H1 (cell line): ENCODE measurements around the gene FH. TPM values are rescaled to one million over a fixed set of nuclear protein-coding genes. Genes with fewer than 3 reads are reported as not detected.

Source experiments
- CTCF ChIA-PET: fragments of 300-600 bp; sonication (Branson Sonifier 250); formaldehyde crosslinking; loops from one replicate; lab custom pipeline; 2021; ENCODE audit not compliant: partially characterized antibody; lab: Charles Lee
- POLR2A ChIA-PET: fragments of 300-600 bp; sonication (Branson Sonifier 250); formaldehyde crosslinking; loops from one replicate; lab custom pipeline; 2021; ENCODE audit warnings: inconsistent platforms; ENCODE audit not compliant: partially characterized antibody; lab: Charles Lee
- DNase-seq, 2 experiments: peaks; one replicate each; pipeline versions ENCODE4 v3.0.0 to v3.0.0-alpha.2; 2010 to 2022; ENCODE audit warnings: low spot score in 2 of 2, low read depth in 1 of 2, mixed read lengths in 1 of 2
- FAIRE-seq: peaks from 2 replicates; lab custom pipeline; 2011; peaks lifted over from hg19 to GRCh38; lab: Jason Lieb, UNC
- H2AFZ ChIP-seq: 2 replicates; pipeline ENCODE4 v1.8.1; 2012; ENCODE audit warnings: low read length, inconsistent platforms
- H2AK5ac ChIP-seq: 2 replicates; pipeline ENCODE4 v1.6.1; 2013; ENCODE audit warnings: low read depth, low read length
- H2BK120ac ChIP-seq: replicated peaks from 2 replicates; pipeline ENCODE3; 2013; ENCODE audit warnings: low read depth, low read length, inconsistent platforms
- H2BK12ac ChIP-seq: 2 replicates; pipeline ENCODE4 v1.6.1; 2013; ENCODE audit warnings: low read depth, low read length
- H2BK15ac ChIP-seq: 2 replicates; pipeline ENCODE4 v1.6.1; 2013; ENCODE audit warnings: low read length
- H2BK20ac ChIP-seq: 2 replicates; pipeline ENCODE4 v1.6.1; 2013; ENCODE audit warnings: low read length
- H2BK5ac ChIP-seq: 2 replicates; pipeline ENCODE4 v1.6.1; 2013; ENCODE audit warnings: low read depth, low read length
- H3K14ac ChIP-seq: 2 replicates; pipeline ENCODE4 v1.6.1; 2013; ENCODE audit warnings: inconsistent platforms; ENCODE audit not compliant: insufficient read length
- H3K18ac ChIP-seq: 2 replicates; pipeline ENCODE4 v1.6.1; 2013; ENCODE audit warnings: low read length; ENCODE audit errors: extremely low read depth
- H3K23ac ChIP-seq: 2 replicates; pipeline ENCODE4 v1.6.1; 2013; ENCODE audit warnings: inconsistent platforms; ENCODE audit not compliant: insufficient read length
- H3K23me2 ChIP-seq: 2 replicates; pipeline ENCODE4 v1.6.1; 2013; ENCODE audit warnings: low read depth, low read length
- H3K27ac ChIP-seq: 2 replicates; pipeline ENCODE4 v1.6.1; 2011; ENCODE audit warnings: low read depth, low read length, inconsistent platforms
- H3K27me3 ChIP-seq, 4 experiments: replicated peaks in 1 of 4; 1 replicate in 1 of 4; 2 replicates in 3 of 4; pipeline versions ENCODE4 v1.6.1 to v1.8.1; 2011 to 2013; ENCODE audit warnings: low read length in 3 of 4, mild to moderate bottlenecking in 3 of 4, inconsistent platforms in 2 of 4, mixed read lengths in 2 of 4, moderate library complexity in 1 of 4; ENCODE audit not compliant: control insufficient read depth in 3 of 4, insufficient read depth in 3 of 4; ENCODE audit errors: extremely low read depth in 1 of 4
- H3K36me3 ChIP-seq, 4 experiments: 2 replicates each; pipeline versions ENCODE4 v1.6.1 to v1.8.1; 2011 to 2013; ENCODE audit warnings: mild to moderate bottlenecking in 4 of 4, low read length in 3 of 4, moderate library complexity in 2 of 4, control low read depth in 1 of 4, inconsistent platforms in 1 of 4; ENCODE audit not compliant: insufficient read depth in 4 of 4, control insufficient read depth in 2 of 4
- H3K4ac ChIP-seq: replicated peaks from 2 replicates; pipeline ENCODE3; 2013; ENCODE audit warnings: low read length, low read depth, mixed read lengths, inconsistent platforms; ENCODE audit not compliant: insufficient read length
- H3K4me1 ChIP-seq, 4 experiments: replicated peaks in 1 of 4; 1 replicate in 1 of 4; 2 replicates in 3 of 4; pipeline versions ENCODE4 v1.6.1 to v1.8.1; 2011 to 2013; ENCODE audit warnings: low read length in 3 of 4, inconsistent platforms in 2 of 4, mixed read lengths in 1 of 4; ENCODE audit not compliant: insufficient read depth in 4 of 4, control insufficient read depth in 3 of 4
- H3K4me2 ChIP-seq, 2 experiments: 2 replicates each; pipeline versions ENCODE4 v1.6.1 to v1.8.1; 2011 to 2013; ENCODE audit warnings: low read depth in 2 of 2, low read length in 2 of 2, control low read depth in 1 of 2, inconsistent platforms in 1 of 2, mild to moderate bottlenecking in 1 of 2; ENCODE audit not compliant: insufficient read depth in 1 of 2
- H3K4me3 ChIP-seq, 4 experiments: fragments of 200-600, 300-600 bp in 1 of 4; sonication (generic), shearing (Covaris generic), sonication (Bioruptor Twin) in 1 of 4; 2 replicates each; pipeline versions ENCODE4 v1.5.1 to v1.8.1; 2011 to 2016; ENCODE audit warnings: low read length in 4 of 4, low read depth in 3 of 4, control low read depth in 2 of 4, inconsistent platforms in 2 of 4, mild to moderate bottlenecking in 2 of 4, mixed read lengths in 1 of 4, moderate library complexity in 1 of 4; ENCODE audit not compliant: insufficient read depth in 2 of 4; ENCODE audit errors: extremely low read depth in 1 of 4
- H3K56ac ChIP-seq: replicated peaks from 2 replicates; pipeline ENCODE3; 2013; ENCODE audit warnings: low read depth, mild to moderate bottlenecking, mixed read lengths, low read length, inconsistent platforms; ENCODE audit not compliant: insufficient read length
- H3K79me1 ChIP-seq: 2 replicates; pipeline ENCODE4 v1.6.1; 2013; ENCODE audit warnings: low read depth, low read length, control low read depth
- H3K79me2 ChIP-seq, 2 experiments: 2 replicates each; pipeline versions ENCODE4 v1.6.1 to v1.8.1; 2012 to 2013; ENCODE audit warnings: low read length in 2 of 2, mild to moderate bottlenecking in 2 of 2, inconsistent platforms in 1 of 2; ENCODE audit not compliant: insufficient read depth in 2 of 2, control insufficient read depth in 1 of 2
- H3K9ac ChIP-seq, 4 experiments: replicated peaks in 1 of 4; 1 replicate in 1 of 4; 2 replicates in 3 of 4; pipeline versions ENCODE4 v1.6.1 to v1.8.1; 2011 to 2013; ENCODE audit warnings: low read depth in 3 of 4, low read length in 3 of 4, control low read depth in 2 of 4, mild to moderate bottlenecking in 2 of 4, moderate library complexity in 2 of 4, inconsistent platforms in 1 of 4; ENCODE audit errors: extremely low read depth in 1 of 4
- H3K9me3 ChIP-seq, 2 experiments: 2 replicates each; pipeline versions ENCODE4 v1.6.1 to v1.8.1; 2012 to 2013; ENCODE audit warnings: mild to moderate bottlenecking in 2 of 2, moderate library complexity in 2 of 2, control low read depth in 1 of 2, inconsistent platforms in 1 of 2, low read depth in 1 of 2, low read length in 1 of 2, mixed read lengths in 1 of 2; ENCODE audit not compliant: insufficient read depth in 2 of 2
- H4K20me1 ChIP-seq, 2 experiments: replicated peaks in 1 of 2; 2 replicates each; pipeline versions ENCODE3 to v1.8.1; 2011 to 2013; ENCODE audit warnings: inconsistent platforms in 2 of 2, low read length in 2 of 2, mild to moderate bottlenecking in 1 of 2; ENCODE audit not compliant: insufficient read depth in 2 of 2, control insufficient read depth in 1 of 2
- H4K5ac ChIP-seq: 2 replicates; pipeline ENCODE4 v1.6.1; 2013; ENCODE audit warnings: low read length, low read depth, mixed read lengths, inconsistent platforms; ENCODE audit not compliant: insufficient read length
- H4K8ac ChIP-seq: 2 replicates; pipeline ENCODE4 v1.8.0; 2013; ENCODE audit warnings: mild to moderate bottlenecking, moderate library complexity, low read length, inconsistent platforms; ENCODE audit not compliant: insufficient read depth; ENCODE audit errors: extremely low read depth
- H4K91ac ChIP-seq: replicated peaks from 2 replicates; pipeline ENCODE3; 2013; ENCODE audit warnings: low read length, mixed read lengths, inconsistent platforms; ENCODE audit not compliant: insufficient read length
- SAP30 ChIP-seq: fragments of 300-600 bp; sonication (generic); IDR thresholded peaks from 2 replicates; pipeline ENCODE4 v1.7.1; 2012; ENCODE audit warnings: low read length, moderate library complexity, mild to moderate bottlenecking, inconsistent platforms; ENCODE audit not compliant: insufficient read depth, insufficient replicate concordance
- TBP ChIP-seq: IDR thresholded peaks from 2 replicates; pipeline ENCODE4 v1.6.1; 2011; ENCODE audit warnings: low read depth, low read length, improper control_type of control experiment
- WGBS, 2 experiments: shearing (Covaris generic) in 1 of 2; methylation state at CpG; one replicate each; pipeline versions ENCODE4 v1.1.6 to v1.1.7; 2013 to 2015; ENCODE audit warnings: low lambda C conversion rate in 2 of 2, mixed read lengths in 2 of 2, inconsistent platforms in 1 of 2, low coverage in 1 of 2, missing lambda C conversion rate in 1 of 2; ENCODE audit not compliant: insufficient replicate concordance in 2 of 2, insufficient coverage in 1 of 2, insufficient read length in 1 of 2; ENCODE audit errors: extremely low coverage in 1 of 2, missing lambda C conversion rate in 1 of 2; 5-methylcytosine and 5-hydroxymethylcytosine counted together
- polyA plus RNA-seq, 7 experiments: library from polyadenylated mRNA; depleted of rRNA in 3 of 7; stranded (reverse) in 5 of 7; unstranded in 2 of 7; fragments of >200 nt in 5 of 7; fragments of 200-250 nt in 2 of 7; gene quantifications; 1 replicate in 5 of 7; 2 replicates in 1 of 7; 4 replicates in 1 of 7; pipeline versions ENCODE4 v1.2.1 to v1.2.3, GENCODE V29; 2011 to 2013; ENCODE audit warnings: missing spikeins in 2 of 7, mixed read lengths in 2 of 7
- total RNA-seq: library from RNA; stranded (reverse); fragmentation: NEBNext Ultra II Directional; extraction: Animal tissue kit (Norgen Biotek cat#: 25700); gene quantifications from 2 replicates; pipeline ENCODE4 v1.2.1, GENCODE V29; 2021

FH gene
- total and polyA plus RNA-seq, 2 of the 8 experiments (the other 6 are each of a cell fraction or from before 2014, with no cell fraction given), result 45.0 to 81.9 TPM

DNA sequence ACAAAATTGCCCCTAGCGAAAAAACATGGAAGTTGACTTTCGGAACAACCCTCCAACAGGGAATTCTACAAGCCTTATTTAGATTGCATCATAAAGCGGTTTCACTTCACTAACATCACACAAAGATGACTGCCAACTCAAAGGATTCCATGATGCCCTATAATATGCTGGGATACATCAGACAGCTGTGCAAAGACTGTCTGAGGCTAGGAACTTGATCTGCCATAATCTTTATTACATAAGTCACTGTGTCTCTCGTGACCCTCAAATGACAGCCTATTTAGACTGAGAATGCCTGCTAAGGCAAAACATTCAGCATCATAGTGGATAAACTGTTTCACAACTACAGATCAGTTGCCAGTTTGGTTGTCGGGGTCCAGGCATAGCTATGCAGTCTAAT, 23.8 kb downstream of the FH start:
- Histone ChIP-seq H3K79me2 (no peaks in the 10 kb centered on the region), H3K18ac (no peak overlapping the region), H2AK5ac (no peak overlapping the region), H3K36me3 (peaks cover 0 to 25% (median 12%) of the 10 kb centered on the region in 4 experiments; a peak in 6 of 8 replicates), H3K9me3 (no peaks in the 10 kb centered on the region), H3K23ac (no peak overlapping the region), H3K14ac (no peak overlapping the region), H4K5ac (no peak overlapping the region), H3K23me2 (no peaks in the 10 kb centered on the region), H3K4ac (no peak overlapping the region), H3K56ac (no peak overlapping the region), H3K4me1 (no peaks in the 10 kb centered on the region), H2BK120ac (no peak overlapping the region), H4K91ac (no peak overlapping the region), H2BK15ac (no peak overlapping the region), H2BK12ac (no peak overlapping the region), H3K27ac (no peak overlapping the region), H4K20me1 (no peaks in the 10 kb centered on the region), H3K4me3 (no peak overlapping the region), H2BK5ac (no peak overlapping the region), H3K9ac (no peak overlapping the region), H3K4me2 (no peak overlapping the region), H2AFZ (no peak overlapping the region), H2BK20ac (no peak overlapping the region), H3K27me3 (no peaks in the 10 kb centered on the region), H4K8ac (no peak overlapping the region), H3K79me1 (no peaks in the 10 kb centered on the region)
- DNase-seq (no peak), FAIRE-seq (no peak)
- 97% methylated on average over 5 of the region's 5 CpGs; no CpG with 5 or more reads in 1 of the 2 experiments for WGBS, 2 experiments
- TF ChIP-seq SAP30, result no peak
- TF ChIP-seq TBP, result no peak
- ChIA-PET POLR2A (interaction anchor here (1.3 kb wide), 1 partner anchor 284 kb away, joined by 3 read pairs; no protein-coding TSS in a partner anchor), CTCF (interaction anchor here (1.4 kb wide), 1 partner anchor 10 kb away, joined by 5 read pairs; no protein-coding TSS in a partner anchor)
